ENCODE measurements around the gene RBP3. TPM values are rescaled to one million over a fixed set of nuclear protein-coding genes. Genes with fewer than 3 reads are reported as not detected.

The RBP3 gene
- total RNA-seq, 1 experiment from 2014 or later, result not detected

DNA sequence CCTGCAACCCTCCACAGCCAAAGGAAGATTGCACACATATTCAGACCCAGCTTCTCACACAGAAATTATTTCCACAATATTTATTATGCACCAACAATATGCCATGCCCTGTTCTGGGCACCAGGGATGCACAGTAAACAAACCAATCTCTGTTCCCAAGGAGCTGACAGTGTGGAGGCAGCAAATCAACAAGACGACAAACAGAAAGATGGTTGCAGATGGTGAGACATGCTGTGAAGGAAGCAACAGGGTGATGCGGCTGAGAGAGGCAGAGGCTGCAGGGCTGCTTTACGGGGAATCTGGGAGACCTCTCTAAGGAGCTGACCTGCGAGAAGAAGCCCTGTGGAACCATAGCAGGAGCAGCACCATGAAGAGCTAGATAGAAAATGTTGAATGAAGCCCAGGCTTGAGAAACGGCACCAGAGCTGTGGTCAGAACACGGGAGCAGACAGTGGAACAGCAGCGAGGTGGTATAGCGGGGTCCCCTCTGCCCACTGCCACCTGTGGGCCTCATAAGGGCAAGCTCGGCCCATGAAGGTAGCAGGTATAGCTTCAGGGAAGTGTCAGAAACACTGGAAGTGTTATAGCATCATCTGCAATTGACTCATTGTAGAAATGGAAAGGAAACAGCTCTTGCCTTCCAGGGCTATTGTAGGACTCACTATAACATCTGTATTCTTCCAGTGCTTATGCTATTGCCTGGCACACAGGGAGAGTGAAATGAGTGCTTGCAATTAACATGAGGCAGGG lies 17.4 kb downstream of the RBP3 start:
- no peak for DNase-seq
- H3K4me3 ChIP-seq (ENCODE audit: insufficient read depth, low read depth, low read length), result no peak overlapping the region
- H3K27me3 ChIP-seq (ENCODE audit: control insufficient read depth, insufficient read depth, low read length), result no peaks in the 10 kb centered on the region
- no peaks in the 10 kb centered on the region; the same call in 1 of the 2 replicates for H3K36me3 ChIP-seq (replicated peaks; ENCODE audit: control insufficient read depth, insufficient read depth, low read length)

DNA sequence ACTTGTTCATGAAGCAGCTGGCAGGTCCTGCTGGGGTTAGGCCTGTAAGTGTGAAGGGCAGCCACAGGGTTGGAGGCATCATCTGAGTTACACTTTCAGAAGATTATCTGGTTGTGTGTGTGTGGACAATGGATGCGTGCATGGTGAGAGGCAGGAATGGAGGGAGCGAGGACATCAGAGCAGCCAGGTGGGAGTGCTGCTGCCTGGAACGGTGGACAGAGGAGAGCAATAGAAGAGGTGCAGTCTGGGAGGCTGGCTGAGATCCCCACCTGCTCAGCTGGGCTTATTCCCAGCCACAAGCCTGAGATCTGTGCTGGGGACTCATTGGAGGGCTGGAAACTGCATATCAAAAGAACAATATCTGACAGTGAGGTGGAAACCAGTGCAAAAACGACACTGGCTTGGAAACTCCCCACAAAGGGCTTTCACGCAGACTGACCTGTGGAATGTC lies 18.0 kb downstream of the RBP3 start:
- H3K4me3 ChIP-seq (ENCODE audit: insufficient read depth, low read depth, low read length), result no peak overlapping the region
- H3K27me3 ChIP-seq (ENCODE audit: control insufficient read depth, insufficient read depth, low read length), result no peaks in the 10 kb centered on the region
- DNase-seq, result no peak
- no peaks in the 10 kb centered on the region; the same call in 1 of the 2 replicates for H3K36me3 ChIP-seq (replicated peaks; ENCODE audit: control insufficient read depth, insufficient read depth, low read length)

DNA sequence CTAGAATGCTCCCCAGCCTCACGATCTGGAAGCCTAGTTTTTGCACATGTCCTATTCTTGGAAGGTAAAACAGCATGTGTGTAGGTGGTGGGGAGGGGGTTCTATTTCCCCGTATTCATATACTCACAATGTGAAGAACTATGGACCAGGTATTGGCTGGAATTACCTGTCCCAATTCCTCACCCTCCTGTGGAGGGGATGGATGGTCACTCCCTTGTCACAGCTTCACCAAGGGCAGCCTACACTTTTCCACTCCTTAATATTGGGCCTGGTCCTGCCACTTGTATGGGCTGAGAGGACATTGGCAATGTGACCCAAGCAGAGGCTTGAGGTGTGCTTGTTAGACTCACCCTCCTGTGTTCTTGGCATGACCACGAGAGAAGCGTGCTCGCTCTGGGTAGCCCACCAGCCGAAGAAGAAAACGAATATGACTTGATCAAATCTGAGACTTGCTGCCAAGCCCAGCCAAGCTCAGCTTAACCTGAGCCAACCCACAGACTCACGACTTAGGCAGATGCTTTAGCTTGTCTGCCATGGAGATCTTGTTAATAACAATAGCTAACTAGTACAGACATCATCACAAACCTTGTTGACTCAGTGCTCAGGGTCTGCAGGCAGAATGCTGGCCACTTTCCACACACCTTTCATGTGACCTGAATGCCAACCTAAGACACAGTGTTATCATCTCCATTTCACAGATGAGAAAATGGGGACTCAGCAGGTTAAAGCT lies 18.7 kb downstream of the RBP3 start:
- no peaks in the 10 kb centered on the region for H3K27me3 ChIP-seq (ENCODE audit: control insufficient read depth, insufficient read depth, low read length)
- H3K4me3 ChIP-seq (ENCODE audit: insufficient read depth, low read depth, low read length), result no peak overlapping the region
- no peaks in the 10 kb centered on the region; the same call in 1 of the 2 replicates for H3K36me3 ChIP-seq (replicated peaks; ENCODE audit: control insufficient read depth, insufficient read depth, low read length)
- DNase-seq, result no peak

DNA sequence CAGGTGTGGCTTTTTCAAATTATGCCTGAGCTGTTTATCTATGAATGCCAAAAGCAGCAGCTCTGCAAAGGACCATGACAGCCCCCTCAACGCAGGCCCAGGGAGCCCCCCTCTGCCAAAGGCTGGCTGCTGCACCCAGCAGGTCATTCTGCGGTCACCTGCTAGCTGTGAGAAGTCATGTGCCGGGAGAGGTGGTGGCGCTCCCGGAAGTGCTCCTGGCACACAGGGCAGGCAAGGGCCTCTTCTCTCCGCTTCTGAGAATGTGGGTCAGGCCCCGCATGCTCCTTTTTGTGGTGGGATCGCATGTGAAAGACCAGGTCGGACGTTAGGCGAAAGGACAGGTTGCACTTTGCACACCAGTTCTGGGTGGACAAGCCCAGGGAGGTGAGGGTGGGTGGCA lies 19.5 kb downstream of the RBP3 start:
- Histone ChIP-seq H3K4me3 (ENCODE audit: insufficient read depth, low read depth, low read length) (no peak overlapping the region), H3K36me3 (replicated peaks; ENCODE audit: control insufficient read depth, insufficient read depth, low read length) (no peaks in the 10 kb centered on the region; the same call in 1 of the 2 replicates), H3K27me3 (ENCODE audit: control insufficient read depth, insufficient read depth, low read length) (no peaks in the 10 kb centered on the region)
- DNase-seq, result no peak

DNA sequence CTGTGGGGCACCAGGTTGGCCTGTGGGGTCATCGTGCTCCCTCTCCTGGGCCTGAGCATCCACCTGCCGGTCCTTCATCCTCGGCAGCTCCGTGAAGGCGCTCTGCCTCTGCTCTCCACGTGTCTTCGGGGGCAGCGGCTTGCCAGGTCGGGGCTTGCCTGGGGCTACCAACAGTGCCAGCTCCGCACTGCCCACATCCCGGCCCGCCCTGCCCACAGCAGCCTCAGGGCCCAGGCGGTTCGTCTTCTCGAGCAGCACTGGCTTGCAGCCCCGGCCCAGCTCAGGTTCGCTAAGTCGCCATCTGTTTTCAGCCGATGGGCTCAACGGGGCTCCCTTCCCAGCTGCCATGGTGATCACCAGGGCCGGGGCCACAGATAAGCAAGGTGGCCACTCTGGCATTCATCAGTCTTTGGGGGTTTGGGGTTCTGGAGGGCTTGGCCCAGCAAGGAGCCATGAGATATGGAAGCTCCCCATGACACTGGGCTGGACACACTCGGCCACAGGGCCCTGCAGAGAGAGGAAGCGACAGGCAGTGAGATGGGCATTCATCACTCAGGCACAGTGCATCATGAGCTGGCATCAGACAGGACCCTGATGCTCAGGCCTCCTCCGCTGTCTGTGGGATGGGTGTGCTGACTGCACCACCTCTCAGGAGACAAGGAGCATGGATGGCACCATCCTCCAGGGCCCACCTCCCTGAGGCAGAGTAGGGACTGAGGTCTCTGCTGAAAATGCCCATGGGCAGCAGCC lies 20.4 kb downstream of the RBP3 start:
- no peaks in the 10 kb centered on the region; the same call in 1 of the 2 replicates for H3K36me3 ChIP-seq (replicated peaks; ENCODE audit: control insufficient read depth, insufficient read depth, low read length)
- no peaks in the 10 kb centered on the region for H3K27me3 ChIP-seq (ENCODE audit: control insufficient read depth, insufficient read depth, low read length)
- no peak for DNase-seq

DNA sequence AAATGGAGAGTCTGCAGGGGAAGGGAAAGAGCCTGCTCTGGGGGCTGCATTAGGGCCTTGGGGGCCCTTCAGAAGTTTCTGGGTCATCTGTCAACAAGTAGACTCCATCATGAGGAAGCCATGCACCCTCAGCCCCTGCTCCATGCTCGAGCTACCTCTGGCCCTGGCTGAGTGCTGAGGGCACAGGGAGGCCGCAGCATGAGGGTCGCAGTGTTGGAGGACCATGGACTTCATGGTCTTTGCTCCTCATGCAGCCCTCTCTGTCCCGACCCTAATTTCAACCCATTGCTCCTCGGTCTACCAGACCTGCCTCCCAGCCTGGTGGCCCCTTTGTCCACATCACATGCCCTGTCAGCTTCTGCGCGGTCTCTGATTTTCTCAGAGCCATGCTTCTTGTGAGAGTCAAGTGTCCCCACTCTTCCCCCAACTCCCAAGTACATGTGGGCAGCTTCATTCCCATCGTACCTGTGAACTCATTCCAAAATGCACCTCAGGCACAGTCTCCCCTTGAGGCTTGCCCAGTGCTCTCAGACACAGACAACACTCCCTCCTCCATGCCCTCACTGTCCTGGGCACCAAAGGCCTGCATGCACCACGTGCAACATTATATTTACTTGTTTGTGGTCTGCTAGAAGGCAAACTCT lies 21.2 kb downstream of the RBP3 start:
- H3K4me3 ChIP-seq (ENCODE audit: insufficient read depth, low read depth, low read length), result no peak overlapping the region
- H3K27me3 ChIP-seq (ENCODE audit: control insufficient read depth, insufficient read depth, low read length), result no peaks in the 10 kb centered on the region
- DNase-seq, result no peak
- H3K36me3 ChIP-seq (replicated peaks; ENCODE audit: control insufficient read depth, insufficient read depth, low read length), result no peaks in the 10 kb centered on the region; the same call in 1 of the 2 replicates

More for the DNA sequence above, 20.4 kb downstream of the RBP3 start:
- H3K4me3 ChIP-seq (ENCODE audit: insufficient read depth, low read depth, low read length), result no peak overlapping the region

DNA sequence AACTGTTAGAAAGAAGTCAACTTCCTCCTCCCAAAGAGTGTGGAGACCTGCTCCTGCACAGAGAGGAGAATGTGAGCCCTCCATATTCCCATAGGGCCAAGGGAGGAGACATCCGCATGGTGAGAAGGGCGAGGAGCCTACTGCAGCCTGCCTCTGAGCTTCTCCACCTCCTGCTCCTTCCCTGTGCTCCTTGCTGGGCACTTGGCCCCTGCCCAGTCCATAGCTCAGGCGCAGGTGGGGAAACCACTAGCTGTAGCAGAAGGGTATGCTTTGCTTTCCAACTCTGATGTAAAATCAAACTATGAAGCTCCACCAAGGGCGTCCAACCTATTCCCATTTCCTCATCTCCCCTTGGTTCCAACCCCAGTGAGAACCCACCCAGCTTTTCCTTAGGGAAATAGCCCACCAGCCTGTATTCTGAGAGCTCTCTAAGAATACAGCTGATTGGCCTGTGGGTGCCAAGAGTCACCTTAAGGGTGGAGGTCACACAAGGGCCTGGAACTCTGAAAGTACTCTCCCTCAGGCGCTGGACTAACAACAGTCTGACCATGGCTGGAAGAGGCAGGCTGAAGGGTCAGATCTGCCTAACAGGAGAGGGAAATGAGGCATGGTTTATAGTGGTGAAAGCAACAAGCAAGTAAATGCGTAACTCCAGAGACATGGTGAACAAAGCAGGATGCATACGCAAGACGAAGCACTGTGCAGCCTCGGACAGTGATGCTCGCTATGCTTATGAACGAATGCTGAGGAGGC lies 22.0 kb downstream of the RBP3 start:
- peak; percentile 8 for DNase-seq
- Histone ChIP-seq H3K4me3 (ENCODE audit: insufficient read depth, low read depth, low read length) (no peak overlapping the region), H3K27me3 (ENCODE audit: control insufficient read depth, insufficient read depth, low read length) (no peaks in the 10 kb centered on the region), H3K36me3 (replicated peaks; ENCODE audit: control insufficient read depth, insufficient read depth, low read length) (no peaks in the 10 kb centered on the region; the same call in 1 of the 2 replicates)

DNA sequence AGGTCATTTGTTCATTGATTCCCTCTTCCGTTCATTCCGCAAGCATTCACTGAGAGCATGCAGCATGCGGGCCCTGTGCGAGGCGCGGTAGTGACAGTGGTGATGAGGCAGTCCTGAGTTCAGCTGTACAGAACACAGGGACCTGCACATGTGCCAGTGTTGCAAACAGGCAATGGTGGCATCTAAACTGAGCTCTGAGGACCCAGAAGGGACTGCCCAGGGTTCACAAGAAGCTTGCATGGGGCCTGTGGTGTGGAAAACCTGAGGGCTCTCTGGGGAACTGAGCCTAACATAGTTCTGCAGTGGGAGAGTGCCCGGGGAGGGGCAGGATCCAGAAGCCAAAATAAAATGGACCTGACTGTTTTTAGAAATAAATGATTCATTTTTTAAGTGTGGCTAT lies 22.7 kb downstream of the RBP3 start:
- Histone ChIP-seq H3K36me3 (replicated peaks; ENCODE audit: control insufficient read depth, insufficient read depth, low read length) (no peaks in the 10 kb centered on the region; the same call in 1 of the 2 replicates), H3K27me3 (ENCODE audit: control insufficient read depth, insufficient read depth, low read length) (no peaks in the 10 kb centered on the region), H3K4me3 (ENCODE audit: insufficient read depth, low read depth, low read length) (no peak overlapping the region)
- DNase-seq, result peak; percentile 10

DNA sequence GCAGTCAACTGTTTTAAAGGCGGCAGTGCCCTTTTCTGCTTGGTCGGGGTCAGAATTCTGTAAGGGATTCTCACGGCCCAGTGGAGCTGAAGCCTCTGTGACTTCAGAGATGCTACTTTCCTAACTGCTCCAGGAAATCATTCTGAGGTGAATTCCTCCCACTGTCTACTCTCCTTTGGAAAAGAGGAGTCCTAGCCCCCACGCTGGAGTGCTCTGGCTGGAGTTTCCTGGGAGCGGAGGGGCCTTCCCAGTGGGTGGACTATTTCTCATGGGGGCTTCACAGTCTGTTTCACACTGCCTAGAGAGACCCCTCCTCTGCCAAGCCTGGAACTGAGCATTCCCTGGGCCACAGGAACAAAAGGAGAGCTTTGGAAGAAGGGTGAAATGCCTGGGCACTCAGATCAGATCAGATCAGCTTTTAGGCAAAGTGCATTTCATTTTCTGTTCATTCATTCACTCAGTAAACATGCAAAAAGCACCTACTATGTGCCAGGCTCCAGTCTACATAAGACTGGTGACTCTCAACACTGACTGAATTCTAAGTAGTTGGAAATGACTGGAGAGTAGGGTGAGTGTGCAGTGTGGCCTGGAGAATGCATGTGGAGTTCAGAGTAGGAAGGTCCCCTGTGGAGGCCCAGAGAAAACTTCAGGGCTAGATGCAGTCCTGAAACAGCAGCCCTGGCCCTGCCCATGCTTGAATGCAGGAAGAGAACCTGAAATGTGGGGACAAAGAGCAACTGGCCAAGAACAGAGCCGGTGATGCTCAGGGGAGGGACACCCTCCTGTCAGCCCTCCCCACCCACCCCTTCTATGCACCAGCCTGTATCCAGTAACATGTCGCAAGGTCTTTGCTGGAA lies 23.7 kb downstream of the RBP3 start:
- no peaks in the 10 kb centered on the region for H3K27me3 ChIP-seq (ENCODE audit: control insufficient read depth, insufficient read depth, low read length)
- no peak overlapping the region for H3K4me3 ChIP-seq (ENCODE audit: insufficient read depth, low read depth, low read length)
- no peaks in the 10 kb centered on the region; the same call in 1 of the 2 replicates for H3K36me3 ChIP-seq (replicated peaks; ENCODE audit: control insufficient read depth, insufficient read depth, low read length)
- DNase-seq, result peak; percentile 50

DNA sequence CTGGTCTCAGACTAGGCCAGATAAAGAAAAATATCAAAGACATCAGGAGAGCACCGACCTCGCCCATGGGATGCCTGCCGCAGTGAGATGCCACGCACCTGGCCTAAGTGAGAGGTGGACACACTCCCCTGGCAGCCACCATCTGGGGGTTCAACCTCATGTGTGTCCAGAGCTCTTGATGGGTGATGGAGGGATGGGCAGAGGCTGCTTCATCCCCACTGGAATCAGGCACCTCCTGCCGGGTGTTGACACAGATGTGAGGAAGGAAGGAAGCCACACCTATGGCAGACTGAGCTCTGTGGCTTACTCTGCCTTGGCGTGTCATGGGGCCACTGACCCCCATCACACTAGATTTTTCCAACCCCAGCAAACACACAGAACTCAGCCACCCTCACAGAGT lies 24.6 kb downstream of the RBP3 start:
- Histone ChIP-seq H3K4me3 (ENCODE audit: insufficient read depth, low read depth, low read length) (no peak overlapping the region), H3K36me3 (replicated peaks; ENCODE audit: control insufficient read depth, insufficient read depth, low read length) (no peaks in the 10 kb centered on the region), H3K27me3 (ENCODE audit: control insufficient read depth, insufficient read depth, low read length) (no peaks in the 10 kb centered on the region)
- DNase-seq, result peak; percentile 35

DNA sequence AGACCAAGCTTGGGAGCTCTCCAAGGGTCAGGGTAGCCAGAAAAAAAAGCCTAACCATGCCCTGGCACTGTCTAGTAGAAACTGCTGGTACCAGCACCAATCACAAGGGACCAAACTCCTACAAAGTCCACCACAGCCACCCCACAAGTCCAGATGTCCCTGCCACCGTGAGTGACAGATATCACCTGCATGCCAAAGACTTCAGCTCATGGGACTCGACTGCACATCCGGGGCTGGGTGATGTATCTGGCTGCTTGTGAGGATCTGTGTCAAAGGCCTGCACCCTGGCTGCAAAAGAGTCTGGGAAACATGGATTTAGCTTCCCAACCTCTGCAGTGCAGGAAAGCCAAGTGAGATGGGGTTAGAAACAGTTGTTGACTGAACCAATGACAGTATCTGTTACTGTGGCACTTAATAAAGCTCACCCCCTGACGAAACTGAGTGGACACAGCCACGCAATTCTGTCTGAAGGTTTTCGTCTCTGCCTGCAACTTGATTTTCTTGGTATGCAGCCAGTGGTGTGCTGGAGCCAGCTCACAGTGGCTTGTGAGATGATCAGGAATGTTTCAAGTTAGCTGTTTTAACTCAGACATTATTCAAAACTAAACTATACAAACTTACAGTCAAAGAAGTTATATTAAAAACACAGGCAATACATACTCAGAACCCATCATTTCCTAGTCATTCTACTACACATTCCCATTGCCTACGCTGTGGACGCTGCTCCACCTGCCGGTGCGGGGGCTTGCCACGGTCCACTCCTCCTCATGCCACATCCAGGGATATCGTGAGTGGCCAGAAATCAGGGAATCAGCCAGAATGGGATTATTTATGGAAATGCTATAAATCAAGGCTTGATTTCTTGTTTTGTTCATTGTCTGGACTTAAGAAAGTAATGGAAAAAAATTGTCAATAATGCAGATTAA lies 26.7 kb downstream of the RBP3 start:
- Histone ChIP-seq H3K36me3 (replicated peaks; ENCODE audit: control insufficient read depth, insufficient read depth, low read length) (no peaks in the 10 kb centered on the region), H3K27me3 (ENCODE audit: control insufficient read depth, insufficient read depth, low read length) (no peaks in the 10 kb centered on the region), H3K4me3 (ENCODE audit: insufficient read depth, low read depth, low read length) (no peak overlapping the region)
- DNase-seq, result no peak

DNA sequence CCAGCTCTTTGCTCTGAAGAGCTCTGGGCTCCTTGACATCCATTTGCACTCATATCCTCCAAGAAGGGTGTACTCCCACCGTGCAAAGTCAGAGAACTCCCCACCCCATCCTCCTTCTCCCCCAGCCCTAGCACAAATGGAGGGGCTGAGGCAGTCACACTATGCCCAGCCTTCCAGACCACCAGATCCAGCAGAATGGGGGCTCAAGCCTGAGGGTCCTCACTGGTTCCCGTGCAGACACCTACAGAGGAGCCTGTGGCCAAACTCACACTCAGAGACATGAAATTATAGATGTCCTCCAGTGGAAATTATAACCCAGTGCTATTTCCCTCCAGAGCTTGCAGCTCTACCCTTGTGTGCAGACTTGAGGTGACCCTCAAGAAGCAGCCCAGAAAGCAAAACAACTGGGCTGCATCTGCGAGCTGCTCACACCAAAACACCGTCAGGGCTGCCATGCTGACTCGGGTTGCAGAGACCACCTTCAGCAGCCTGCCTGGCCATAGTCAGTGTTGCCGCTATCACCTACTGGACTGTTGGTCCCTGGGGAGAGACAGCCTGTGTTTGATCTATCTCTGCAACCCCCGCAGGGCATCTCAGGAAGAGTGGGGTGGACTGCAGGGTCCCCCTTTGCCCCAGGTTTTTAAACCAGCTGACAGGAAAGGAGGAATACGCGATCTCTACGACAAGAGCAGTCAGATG lies 28.5 kb downstream of the RBP3 start:
- Histone ChIP-seq H3K36me3 (replicated peaks; ENCODE audit: control insufficient read depth, insufficient read depth, low read length) (no peaks in the 10 kb centered on the region), H3K27me3 (ENCODE audit: control insufficient read depth, insufficient read depth, low read length) (no peaks in the 10 kb centered on the region), H3K4me3 (ENCODE audit: insufficient read depth, low read depth, low read length) (no peak overlapping the region)
- DNase-seq, result peak; percentile 16

Data from H7 (cell line).